Inflammatory macrophage treated with lipopolysaccharide for 1 hour (primary cell): ENCODE results near the gene EFCAB12.
"Not testable (repeated sequence)": the region's sequence is repeated elsewhere in the genome, so short reads cannot be mapped to it uniquely, and the experiment has no call there.

Source experiments
- DNase-seq, 2 donors: peaks; one replicate each; pipeline ENCODE4 v3.0.0-alpha.2; 2020 to 2022

The EFCAB12 gene

GRCh38 chr3:129364811-129365210, 63.6 kb downstream of the EFCAB12 start:
- peak in 1 of 2 donors; percentile 48 for DNase-seq

- not testable (repeated sequence) for DNase-seq
These were observed 65.1 kb downstream of the EFCAB12 start for GRCh38 chr3:129363356-129363755.

GRCh38 chr3:129360705-129361460, 67.6 kb downstream of the EFCAB12 start:
- DNase-seq, result no peak

GRCh38 chr3:129360171-129360611, 68.2 kb downstream of the EFCAB12 start:
- no peak for DNase-seq

- DNase-seq, result no peak
These were observed 69.6 kb downstream of the EFCAB12 start for GRCh38 chr3:129358772-129359371.

- DNase-seq, result no peak
These were observed 70.2 kb downstream of the EFCAB12 start for GRCh38 chr3:129358177-129358771.

GRCh38 chr3:129357616-129358015, 70.8 kb downstream of the EFCAB12 start:
- DNase-seq, result no peak

- DNase-seq, result no peak
These were observed 71.5 kb downstream of the EFCAB12 start for GRCh38 chr3:129356756-129357425.

- DNase-seq, result no peak
These were observed 74.9 kb downstream of the EFCAB12 start for GRCh38 chr3:129353589-129353941.

GRCh38 chr3:129352650-129353588, 75.5 kb downstream of the EFCAB12 start:
- DNase-seq, result no peak

- no peak for DNase-seq
These were observed 76.4 kb downstream of the EFCAB12 start for GRCh38 chr3:129352045-129352444.
